BJ (cell line): ENCODE results near the gene TAF5L. TPM values are rescaled to one million over a fixed set of nuclear protein-coding genes. Genes with fewer than 3 reads are reported as not detected.

ENCODE experiments used
- CTCF ChIA-PET: fragments of 350-600 bp; formaldehyde crosslinking; extraction: SDS; loops from one replicate; lab custom pipeline; 2021; ENCODE audit warnings: antibody characterized with exemption, inconsistent platforms; lab: Yijun Ruan, JAX
- POLR2A ChIA-PET: fragments of 300-600 bp; sonication (Branson Sonifier 250); formaldehyde crosslinking; extraction: SDS; loops from one replicate; lab custom pipeline; 2021; ENCODE audit warnings: antibody characterized with exemption; lab: Charles Lee
- DNase-seq: peaks from one replicate; pipeline ENCODE4 v3.0.0-alpha.2; 2011; ENCODE audit warnings: low read depth
- H3K27me3 ChIP-seq: 2 replicates; pipeline ENCODE4 v1.6.0; 2011; ENCODE audit warnings: low read length; ENCODE audit not compliant: control insufficient read depth, insufficient read depth
- H3K36me3 ChIP-seq: 2 replicates; pipeline ENCODE4 v1.5.1; 2011; ENCODE audit warnings: low read length; ENCODE audit not compliant: control insufficient read depth, insufficient read depth
- H3K4me3 ChIP-seq: 2 replicates; pipeline ENCODE4 v1.5.1; 2011; ENCODE audit warnings: low read depth, mild to moderate bottlenecking, control low read depth, low read length
- polyA plus RNA-seq: library from polyadenylated mRNA; depleted of rRNA; stranded (reverse); fragments of >200 nt; gene quantifications from 2 replicates; pipeline ENCODE4 v1.2.3, GENCODE V29; 2011
- TF ChIP-seq, protein P1 (sequence below): IDR thresholded peaks from 2 replicates; pipeline ENCODE4 v1.5.1; 2011; ENCODE audit warnings: low read depth, mild to moderate bottlenecking, control low read depth, inconsistent platforms, low read length, moderate library complexity; ENCODE audit not compliant: insufficient read depth

The TAF5L gene
- polyA plus RNA-seq, 1 experiment = 19.4 TPM

DNA sequence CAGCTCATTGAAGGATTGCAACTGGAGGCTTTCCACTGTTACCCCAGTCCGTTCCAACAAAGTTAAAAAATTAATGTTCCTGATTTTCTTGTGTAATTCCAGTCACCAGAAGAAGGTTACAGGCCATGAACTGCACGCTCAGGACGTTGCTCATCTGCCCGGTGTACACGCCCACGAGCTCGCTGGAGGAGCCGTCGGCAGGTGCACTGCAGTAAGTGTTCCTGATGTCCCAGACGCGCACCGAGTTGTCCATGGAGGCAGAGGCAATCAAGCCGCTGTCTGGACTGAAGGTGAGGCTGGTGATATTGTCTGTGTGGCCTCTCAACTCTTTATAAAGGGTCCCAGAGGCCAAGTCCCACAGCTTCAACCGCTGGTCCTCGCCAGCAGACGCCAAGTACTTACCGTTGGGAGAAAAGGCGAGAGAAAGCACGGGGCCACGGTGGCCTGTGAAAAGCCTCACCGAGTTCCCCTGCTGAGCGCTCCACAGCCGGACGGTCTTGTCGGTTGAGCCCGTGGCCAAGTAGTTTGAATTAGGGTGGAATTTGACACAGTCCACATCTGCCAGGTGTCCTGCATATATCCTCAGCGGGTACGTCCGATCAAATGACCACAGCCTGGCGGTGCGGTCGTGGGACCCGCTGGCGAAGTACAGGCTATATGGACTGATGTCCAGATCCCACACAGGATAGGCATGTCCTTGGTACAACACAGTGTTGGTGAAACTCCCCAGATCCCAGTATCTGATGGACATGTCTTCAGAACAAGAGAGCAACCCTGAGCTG lies 31.5 kb downstream of the TAF5L start:
- Histone ChIP-seq H3K36me3 (peaks cover 9% of the 10 kb centered on the region), H3K4me3 (no peak overlapping the region), H3K27me3 (no peaks in the 10 kb centered on the region)
- DNase-seq = no peak
- TF ChIP-seq, protein P1, sequence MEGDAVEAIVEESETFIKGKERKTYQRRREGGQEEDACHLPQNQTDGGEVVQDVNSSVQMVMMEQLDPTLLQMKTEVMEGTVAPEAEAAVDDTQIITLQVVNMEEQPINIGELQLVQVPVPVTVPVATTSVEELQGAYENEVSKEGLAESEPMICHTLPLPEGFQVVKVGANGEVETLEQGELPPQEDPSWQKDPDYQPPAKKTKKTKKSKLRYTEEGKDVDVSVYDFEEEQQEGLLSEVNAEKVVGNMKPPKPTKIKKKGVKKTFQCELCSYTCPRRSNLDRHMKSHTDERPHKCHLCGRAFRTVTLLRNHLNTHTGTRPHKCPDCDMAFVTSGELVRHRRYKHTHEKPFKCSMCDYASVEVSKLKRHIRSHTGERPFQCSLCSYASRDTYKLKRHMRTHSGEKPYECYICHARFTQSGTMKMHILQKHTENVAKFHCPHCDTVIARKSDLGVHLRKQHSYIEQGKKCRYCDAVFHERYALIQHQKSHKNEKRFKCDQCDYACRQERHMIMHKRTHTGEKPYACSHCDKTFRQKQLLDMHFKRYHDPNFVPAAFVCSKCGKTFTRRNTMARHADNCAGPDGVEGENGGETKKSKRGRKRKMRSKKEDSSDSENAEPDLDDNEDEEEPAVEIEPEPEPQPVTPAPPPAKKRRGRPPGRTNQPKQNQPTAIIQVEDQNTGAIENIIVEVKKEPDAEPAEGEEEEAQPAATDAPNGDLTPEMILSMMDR = no peak
- POLR2A ChIA-PET = no interaction called here
- CTCF ChIA-PET = no interaction called here

DNA sequence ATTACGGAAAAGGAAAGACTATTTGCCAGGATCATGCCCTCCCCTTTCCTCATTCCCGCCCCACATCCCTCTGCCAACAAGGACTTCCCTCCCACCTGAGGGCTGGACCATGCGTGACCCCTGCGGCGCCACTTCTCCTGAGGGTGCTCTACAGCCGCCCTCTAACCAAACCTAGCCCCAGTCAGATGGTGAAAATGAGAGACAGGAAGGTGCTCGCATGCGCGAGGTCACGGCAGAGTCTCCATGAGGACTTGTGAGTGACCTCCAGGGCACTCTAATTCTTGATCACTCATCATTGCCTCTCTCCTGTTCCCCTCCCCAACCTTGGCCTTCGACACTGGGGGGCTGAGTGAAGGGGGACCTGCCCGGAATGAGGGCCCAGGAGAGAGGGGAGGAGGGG lies 32.1 kb downstream of the TAF5L start:
- TF ChIP-seq, protein P1 = no peak
- ChIA-PET POLR2A (no interaction called here), CTCF (no interaction called here)
- DNase-seq = no peak
- Histone ChIP-seq H3K36me3 (peaks cover 9% of the 10 kb centered on the region), H3K27me3 (no peaks in the 10 kb centered on the region), H3K4me3 (no peak overlapping the region)

- Histone ChIP-seq H3K4me3 (no peak overlapping the region), H3K27me3 (no peaks in the 10 kb centered on the region), H3K36me3 (peaks cover 9% of the 10 kb centered on the region)
- TF ChIP-seq, protein P1 = no peak
- ChIA-PET CTCF (no interaction called here), POLR2A (no interaction called here)
- no peak for DNase-seq
These were observed 35.8 kb downstream of the TAF5L start for GRCh38 chr1:229590119-229590518.

DNA sequence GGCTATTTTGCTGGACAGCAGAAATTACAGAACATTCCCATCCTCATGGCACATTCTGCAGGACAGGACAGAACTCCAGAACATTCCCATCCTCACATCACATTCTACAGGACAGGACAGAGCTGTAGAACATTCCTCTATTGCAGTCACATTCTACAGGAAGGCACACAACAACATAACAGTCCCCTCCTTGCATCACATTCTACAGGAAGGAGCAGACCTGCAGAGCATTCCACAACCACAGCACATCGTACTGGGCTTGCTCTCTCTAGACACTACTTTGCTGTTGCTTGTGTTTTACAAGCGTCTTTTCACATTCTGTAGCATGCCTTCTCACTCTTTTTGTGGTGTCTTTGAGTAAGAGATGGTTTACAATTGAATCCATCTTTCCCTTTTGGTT lies 40.6 kb downstream of the TAF5L start:
- Histone ChIP-seq H3K27me3 (no peaks in the 10 kb centered on the region), H3K4me3 (no peak overlapping the region), H3K36me3 (no peaks in the 10 kb centered on the region)
- TF ChIP-seq, protein P1 = no peak
- no peak for DNase-seq
- CTCF ChIA-PET = no interaction called here
- POLR2A ChIA-PET = interaction anchor here (0.7 kb wide), 1 partner anchor 269 kb away, joined by 5 read pairs; no protein-coding TSS in a partner anchor

DNA sequence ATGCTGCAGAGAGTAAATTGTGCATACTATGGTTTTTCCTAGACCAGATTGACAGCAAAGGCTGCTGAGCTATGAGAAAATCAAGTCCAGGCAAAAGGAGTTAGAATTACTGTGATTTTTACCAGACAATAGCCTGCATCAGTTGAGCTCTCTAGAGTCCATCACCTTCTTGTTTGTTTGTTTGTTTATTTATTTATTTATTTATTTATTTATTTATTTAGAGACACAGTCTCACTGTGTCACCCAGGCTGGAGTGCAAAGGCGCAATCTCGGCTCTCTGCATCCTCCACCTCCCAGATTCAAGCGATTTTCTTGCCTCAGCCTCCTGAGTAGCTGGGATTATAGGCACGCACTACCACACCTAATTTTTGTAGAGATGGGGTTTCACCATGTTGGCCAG lies 43.2 kb downstream of the TAF5L start:
- ChIA-PET CTCF (interaction anchor here (0.6 kb wide), 1 partner anchor 1217 kb away, joined by 4 read pairs; no protein-coding TSS in a partner anchor), POLR2A (no interaction called here)
- DNase-seq = no peak
- Histone ChIP-seq H3K4me3 (no peak overlapping the region), H3K36me3 (no peaks in the 10 kb centered on the region), H3K27me3 (no peaks in the 10 kb centered on the region)
- TF ChIP-seq, protein P1 = no peak
